ENCODE results near the gene KBTBD12.

- no peak for TF ChIP-seq CTCF (conservative IDR thresholded peaks at IDR 0.05)
- no peak for TF ChIP-seq ZFX (IDR thresholded peaks at IDR 0.05)
These were observed 69.4 kb downstream of the KBTBD12 start for GRCh38 chr3:127984241-127984975.
